GM19035 (cell line): ENCODE measurements around the gene NDOR1.

Experiments used
- ATAC-seq: cut with Tn5 transposase; IDR thresholded peaks from one replicate; pipeline ENCODE4 v1.9.1; 2021; ENCODE audit not compliant: unreplicated experiment

Gene NDOR1

GRCh38 chr9:137205126-137206069, at the start of gene NDOR1, which contains the start of gene TMEM203:
Gene NDOR1, plus strand, starts transcription at chr9:137205700. Its CDS starts 78 bp downstream, at chr9:137205778.
Gene TMEM203, minus strand, starts transcription at chr9:137205648. Its CDS starts 234 bp downstream, at chr9:137205414.
- ATAC-seq: peak; percentile 51

GRCh38 chr9:137156567-137157375, 48.7 kb upstream of the NDOR1 start:
- ATAC-seq: no peak

- no peak for ATAC-seq
Observed at GRCh38 chr9:137157618-137158415, 47.7 kb upstream of the NDOR1 start.

- no peak for ATAC-seq
Observed at GRCh38 chr9:137158625-137159024, 46.9 kb upstream of the NDOR1 start.

- no peak for ATAC-seq
Observed at GRCh38 chr9:137159105-137160053, 46.1 kb upstream of the NDOR1 start.

GRCh38 chr9:137160054-137160425, 45.5 kb upstream of the NDOR1 start:
- ATAC-seq: no peak

- no peak for ATAC-seq
Observed at GRCh38 chr9:137160716-137161557, 44.6 kb upstream of the NDOR1 start.

- no peak for ATAC-seq
Observed at GRCh38 chr9:137161558-137162486, 43.7 kb upstream of the NDOR1 start.

DNA sequence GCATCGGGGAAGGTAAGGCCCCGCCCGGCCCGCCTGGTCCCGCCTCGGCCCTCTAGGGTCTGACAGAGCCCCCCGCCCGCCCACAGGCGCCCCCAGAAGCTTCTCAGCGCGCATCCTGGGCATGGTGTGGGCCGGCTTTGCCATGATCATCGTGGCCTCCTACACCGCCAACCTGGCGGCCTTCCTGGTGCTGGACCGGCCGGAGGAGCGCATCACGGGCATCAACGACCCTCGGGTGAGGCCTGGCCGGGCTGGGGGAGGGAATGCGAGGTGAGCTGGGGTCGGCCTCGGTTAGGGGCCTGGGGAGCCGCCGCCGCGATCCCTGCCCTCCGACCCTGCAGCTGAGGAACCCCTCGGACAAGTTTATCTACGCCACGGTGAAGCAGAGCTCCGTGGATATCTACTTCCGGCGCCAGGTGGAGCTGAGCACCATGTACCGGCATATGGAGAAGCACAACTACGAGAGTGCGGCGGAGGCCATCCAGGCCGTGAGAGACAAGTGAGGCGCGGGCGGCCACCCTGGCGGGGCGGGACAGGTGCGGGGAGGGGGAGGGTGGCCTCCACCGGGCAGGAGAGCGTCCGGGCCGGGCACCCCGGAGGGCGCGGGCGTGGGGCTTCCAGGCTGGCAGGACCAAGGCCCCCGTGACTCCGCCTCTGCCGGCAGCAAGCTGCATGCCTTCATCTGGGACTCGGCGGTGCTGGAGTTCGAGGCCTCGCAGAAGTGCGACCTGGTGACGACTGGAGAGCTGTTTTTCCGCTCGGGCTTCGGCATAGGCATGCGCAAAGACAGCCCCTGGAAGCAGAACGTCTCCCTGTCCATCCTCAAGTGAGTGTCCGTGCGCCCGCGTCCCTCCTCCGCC, 42.8 kb upstream of the NDOR1 start:
- no peak for ATAC-seq

- no peak for ATAC-seq
Observed at GRCh38 chr9:137163365-137163715, 42.2 kb upstream of the NDOR1 start.

- ATAC-seq: no peak
Observed at GRCh38 chr9:137163805-137164204, 41.7 kb upstream of the NDOR1 start.

DNA sequence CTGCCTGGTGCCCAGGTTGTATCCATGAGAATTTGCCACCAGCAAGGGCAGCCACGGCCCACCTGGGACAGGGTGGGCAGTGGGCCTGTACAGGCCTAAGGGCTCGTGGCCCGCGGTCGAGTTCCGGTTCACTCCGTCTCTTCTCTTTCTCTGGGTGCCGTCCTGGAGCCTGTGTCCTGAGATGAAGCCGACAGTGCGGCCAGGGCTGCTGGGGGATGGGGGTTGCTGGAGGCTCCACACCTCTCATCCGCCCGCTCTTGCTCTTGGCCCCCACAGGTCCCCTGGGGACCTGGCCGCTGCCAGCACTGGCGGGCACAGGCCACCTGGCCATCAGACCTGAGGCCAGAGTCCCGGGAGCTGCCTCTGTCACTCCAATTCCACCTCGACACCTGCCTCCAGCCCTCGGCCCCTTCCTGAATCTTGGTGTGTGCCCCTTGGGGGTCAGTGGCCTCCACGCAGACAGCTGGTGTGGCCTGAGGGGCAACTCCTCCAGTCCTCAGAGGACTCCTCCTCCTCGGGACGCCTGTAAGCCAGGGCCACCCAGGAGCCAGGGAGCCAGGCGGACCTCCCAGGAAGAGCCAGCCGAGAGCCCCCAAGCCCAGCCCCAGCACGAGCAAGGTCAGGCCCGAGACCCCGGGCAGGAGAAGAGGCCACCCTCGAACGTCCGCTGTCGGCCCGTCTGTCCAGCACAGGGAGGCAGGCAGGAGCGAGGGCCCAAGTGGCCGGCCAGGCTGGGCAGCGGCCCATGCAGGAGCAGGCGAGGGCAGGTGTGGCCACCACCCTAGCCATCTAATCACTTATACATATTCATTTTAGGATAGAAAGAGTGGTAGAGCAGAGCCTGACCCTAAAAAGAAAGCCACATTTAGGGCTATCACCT, 40.9 kb upstream of the NDOR1 start:
- no peak for ATAC-seq

DNA sequence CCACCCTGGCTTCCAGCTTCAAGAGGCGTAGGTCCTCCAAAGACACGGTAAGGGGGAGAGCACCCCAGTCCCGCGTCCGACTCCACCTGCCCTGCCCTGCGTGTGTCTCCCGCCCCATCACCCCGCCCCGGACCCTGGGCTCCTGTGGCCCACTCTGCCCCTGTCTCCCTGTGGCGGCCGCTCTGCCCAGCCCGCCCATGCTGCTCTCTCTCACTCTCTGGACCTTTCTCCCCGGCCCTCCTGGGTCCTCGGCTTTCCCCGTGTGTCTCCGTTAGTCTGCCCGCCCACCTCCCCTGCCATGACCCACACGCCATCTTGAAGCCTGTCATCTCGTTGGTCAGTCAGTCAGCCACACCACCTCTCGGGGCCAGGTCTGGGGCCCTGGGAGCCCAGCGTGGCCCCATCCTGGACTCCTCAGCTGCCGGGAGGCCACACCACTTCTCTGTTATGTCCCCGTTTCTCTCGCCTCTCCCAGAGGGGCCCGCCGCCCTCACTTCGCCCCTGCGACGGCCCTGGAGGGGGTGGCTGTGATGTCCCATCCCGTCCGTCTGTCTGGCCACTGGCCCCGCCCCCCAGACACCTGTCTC, 40.2 kb upstream of the NDOR1 start:
- no peak for ATAC-seq

DNA sequence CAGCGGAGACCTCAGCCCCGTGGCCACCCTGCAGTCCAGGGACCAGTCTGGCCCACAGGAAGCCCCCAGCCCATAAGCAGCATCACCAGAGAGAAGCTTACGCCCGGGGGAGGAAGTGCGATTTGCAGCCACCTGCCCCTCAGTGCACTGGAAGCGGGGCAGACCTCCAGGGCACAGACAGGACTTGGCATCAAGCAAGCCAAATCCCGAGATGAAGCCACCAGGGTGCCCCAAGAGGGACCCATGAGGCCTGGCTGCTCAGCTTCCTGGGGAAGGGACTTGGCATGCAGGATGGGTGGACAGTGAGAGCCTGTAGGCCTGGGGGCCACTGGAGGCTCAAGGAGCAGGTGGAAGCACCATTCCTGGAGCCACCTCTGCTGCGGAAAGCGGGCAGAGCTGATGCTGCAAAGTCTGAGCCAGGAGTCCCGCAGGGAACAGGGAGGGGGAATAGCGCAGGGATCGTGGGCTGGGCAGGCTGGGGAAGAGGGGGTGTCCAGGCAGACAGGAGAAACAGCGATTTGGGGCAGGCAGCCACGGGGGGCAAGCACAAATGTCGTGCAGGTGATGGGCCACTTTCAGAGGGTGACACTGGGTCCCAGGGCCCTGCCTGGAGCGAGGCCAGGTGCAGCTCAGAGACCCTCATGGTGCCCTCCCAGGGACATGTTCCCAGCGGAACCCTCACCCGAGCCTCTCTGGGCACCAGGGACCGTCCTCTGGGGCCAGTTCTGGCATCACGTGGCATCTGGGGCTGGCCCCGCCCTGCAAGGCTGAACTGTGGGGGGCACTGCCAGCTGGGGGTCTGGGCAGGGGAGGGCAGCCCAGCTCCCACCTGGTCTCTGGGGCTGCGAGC, 38.9 kb upstream of the NDOR1 start:
- ATAC-seq: no peak

GRCh38 chr9:137167277-137167746, 38.2 kb upstream of the NDOR1 start:
- ATAC-seq: no peak
